ENCODE data around the gene HPDL. TPM values are rescaled to one million over a fixed set of nuclear protein-coding genes. Genes with fewer than 3 reads are reported as not detected.

HPDL gene
- total RNA-seq, 1 donor from 2014 or later, result 0.64 TPM

GRCh38 chr1:45317166-45317565, 9.5 kb upstream of the HPDL start:
- no peak overlapping the region for H3K27ac Mint-ChIP-seq
- H3K36me3 Mint-ChIP-seq, result no peaks in the 10 kb centered on the region
- no peaks in the 10 kb centered on the region for H3F3A ChIP-seq (ENCODE audit: low read depth)
- H3K9ac ChIP-seq, result no peak overlapping the region
- TF ChIP-seq CTCF (IDR thresholded peaks at IDR 0.05) (no peak), EZH2 (IDR thresholded peaks at IDR 0.05) (no peak), EZH2phosphoT487 (IDR thresholded peaks at IDR 0.05) (no peak)
- H3K27ac ChIP-seq, result no peak overlapping the region
- H3K4me1 ChIP-seq, result peaks cover 29% of the 10 kb centered on the region
- DNase-seq (ENCODE audit: low spot score), result no peak
- H3K9me3 ChIP-seq (ENCODE audit: low read depth), result no peaks in the 10 kb centered on the region
- H3K4me3 Mint-ChIP-seq, result no peak overlapping the region
- no peaks in the 10 kb centered on the region for H4K20me1 ChIP-seq (ENCODE audit: low read depth)
- no peak overlapping the region for H3K4me3 ChIP-seq
- H3K36me3 ChIP-seq, result no peaks in the 10 kb centered on the region
- no peaks in the 10 kb centered on the region for H3K27me3 ChIP-seq
- H3K9me3 Mint-ChIP-seq, result no peaks in the 10 kb centered on the region
- H3K27me3 Mint-ChIP-seq (ENCODE audit: insufficient read depth, low read depth), result peaks cover 3% of the 10 kb centered on the region
- peak overlapping the region; percentile 7 for H2AFZ ChIP-seq (replicated peaks)
- peaks cover 6% of the 10 kb centered on the region for H3K4me1 Mint-ChIP-seq
- H3K79me2 ChIP-seq (ENCODE audit: low read depth), result no peaks in the 10 kb centered on the region
- H3K4me2 ChIP-seq, result peak overlapping the region; percentile 45

- H3K27me3 ChIP-seq, result no peaks in the 10 kb centered on the region
- H3K9me3 Mint-ChIP-seq, result no peaks in the 10 kb centered on the region
- no peaks in the 10 kb centered on the region for H3K36me3 ChIP-seq
- H2AFZ ChIP-seq (replicated peaks), result no peak overlapping the region
- no peaks in the 10 kb centered on the region for H3K36me3 Mint-ChIP-seq
- H3K27ac ChIP-seq, result no peak overlapping the region
- TF ChIP-seq CTCF (IDR thresholded peaks at IDR 0.05) (no peak), EZH2 (IDR thresholded peaks at IDR 0.05) (no peak), EZH2phosphoT487 (IDR thresholded peaks at IDR 0.05) (no peak)
- no peak for DNase-seq (ENCODE audit: low spot score)
- H3K4me2 ChIP-seq, result no peak overlapping the region
- peaks cover 6% of the 10 kb centered on the region for H3K4me1 Mint-ChIP-seq
- H3K9me3 ChIP-seq (ENCODE audit: low read depth), result no peaks in the 10 kb centered on the region
- H3K27me3 Mint-ChIP-seq (ENCODE audit: insufficient read depth, low read depth), result peaks cover 5% of the 10 kb centered on the region
- no peaks in the 10 kb centered on the region for H3K79me2 ChIP-seq (ENCODE audit: low read depth)
- no peaks in the 10 kb centered on the region for H4K20me1 ChIP-seq (ENCODE audit: low read depth)
- H3F3A ChIP-seq (ENCODE audit: low read depth), result no peaks in the 10 kb centered on the region
- H3K4me3 Mint-ChIP-seq, result no peak overlapping the region
- no peak overlapping the region for H3K9ac ChIP-seq
- H3K27ac Mint-ChIP-seq, result no peak overlapping the region
- peaks cover 29% of the 10 kb centered on the region for H3K4me1 ChIP-seq
- H3K4me3 ChIP-seq, result no peak overlapping the region
These were observed 6.9 kb upstream of the HPDL start for GRCh38 chr1:45319761-45320160.

GRCh38 chr1:45321444-45321843, 5.3 kb upstream of the HPDL start:
- H3K27ac ChIP-seq, result no peak overlapping the region
- H3K27me3 Mint-ChIP-seq (ENCODE audit: insufficient read depth, low read depth), result peaks cover 8% of the 10 kb centered on the region
- no peak for TF ChIP-seq CTCF (IDR thresholded peaks at IDR 0.05)
- no peak for TF ChIP-seq EZH2 (IDR thresholded peaks at IDR 0.05)
- TF ChIP-seq EZH2phosphoT487 (IDR thresholded peaks at IDR 0.05), result no peak
- H3K9ac ChIP-seq, result no peak overlapping the region
- H3K36me3 ChIP-seq, result no peaks in the 10 kb centered on the region
- H3F3A ChIP-seq (ENCODE audit: low read depth), result peaks cover 3% of the 10 kb centered on the region
- peak overlapping the region; percentile 68 for H2AFZ ChIP-seq (replicated peaks)
- no peaks in the 10 kb centered on the region for H4K20me1 ChIP-seq (ENCODE audit: low read depth)
- H3K9me3 Mint-ChIP-seq, result no peaks in the 10 kb centered on the region
- H3K27me3 ChIP-seq, result no peaks in the 10 kb centered on the region
- H3K4me3 ChIP-seq, result no peak overlapping the region
- H3K79me2 ChIP-seq (ENCODE audit: low read depth), result no peaks in the 10 kb centered on the region
- H3K4me1 Mint-ChIP-seq, result peaks cover 18% of the 10 kb centered on the region
- no peak overlapping the region for H3K27ac Mint-ChIP-seq
- no peaks in the 10 kb centered on the region for H3K9me3 ChIP-seq (ENCODE audit: low read depth)
- no peak for DNase-seq (ENCODE audit: low spot score)
- H3K4me1 ChIP-seq, result peaks cover 27% of the 10 kb centered on the region
- no peak overlapping the region for H3K4me3 Mint-ChIP-seq
- peak overlapping the region; percentile 54 for H3K4me2 ChIP-seq
- no peaks in the 10 kb centered on the region for H3K36me3 Mint-ChIP-seq

Measured in neural progenitor cell (in vitro differentiated cells).